Measurements from ENCODE around the gene RGS18. TPM values are rescaled to one million over a fixed set of nuclear protein-coding genes. Genes with fewer than 3 reads are reported as not detected.

RGS18 gene, protein sequence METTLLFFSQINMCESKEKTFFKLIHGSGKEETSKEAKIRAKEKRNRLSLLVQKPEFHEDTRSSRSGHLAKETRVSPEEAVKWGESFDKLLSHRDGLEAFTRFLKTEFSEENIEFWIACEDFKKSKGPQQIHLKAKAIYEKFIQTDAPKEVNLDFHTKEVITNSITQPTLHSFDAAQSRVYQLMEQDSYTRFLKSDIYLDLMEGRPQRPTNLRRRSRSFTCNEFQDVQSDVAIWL
- 1 to 10 TPM in 1 of 4 donors, under 1 TPM in 2, not detected in 1; 0.35 to 8.3 (median 0.80) TPM for total RNA-seq

DNA sequence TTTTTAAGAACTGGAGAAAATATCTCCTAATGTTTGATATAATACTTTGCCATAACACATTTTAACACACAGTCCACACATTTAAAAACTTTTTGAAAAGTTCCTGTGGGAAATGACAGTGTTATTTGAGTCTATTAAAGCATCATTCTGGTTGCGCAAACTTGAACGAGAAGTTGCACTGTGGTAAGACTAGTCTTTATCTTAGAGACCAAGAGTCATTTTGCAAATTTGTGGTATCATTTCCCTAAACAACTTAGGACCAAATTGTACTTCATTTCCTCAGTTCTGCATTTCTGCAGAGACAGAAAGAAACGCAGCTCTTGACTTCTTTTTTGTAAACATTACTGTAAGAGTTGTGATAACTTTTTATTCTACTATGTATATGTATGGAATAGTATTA, at the start of gene RGS18:
TSS of gene RGS18 (plus strand) at position 282 of the 400 bp plus-strand sequence. CDS start 176 bp downstream, outside the sequence.
- DNase-seq: no peak
- no peak for TF ChIP-seq POLR2A (IDR thresholded peaks at IDR 0.05)
- TF ChIP-seq, protein P1, sequence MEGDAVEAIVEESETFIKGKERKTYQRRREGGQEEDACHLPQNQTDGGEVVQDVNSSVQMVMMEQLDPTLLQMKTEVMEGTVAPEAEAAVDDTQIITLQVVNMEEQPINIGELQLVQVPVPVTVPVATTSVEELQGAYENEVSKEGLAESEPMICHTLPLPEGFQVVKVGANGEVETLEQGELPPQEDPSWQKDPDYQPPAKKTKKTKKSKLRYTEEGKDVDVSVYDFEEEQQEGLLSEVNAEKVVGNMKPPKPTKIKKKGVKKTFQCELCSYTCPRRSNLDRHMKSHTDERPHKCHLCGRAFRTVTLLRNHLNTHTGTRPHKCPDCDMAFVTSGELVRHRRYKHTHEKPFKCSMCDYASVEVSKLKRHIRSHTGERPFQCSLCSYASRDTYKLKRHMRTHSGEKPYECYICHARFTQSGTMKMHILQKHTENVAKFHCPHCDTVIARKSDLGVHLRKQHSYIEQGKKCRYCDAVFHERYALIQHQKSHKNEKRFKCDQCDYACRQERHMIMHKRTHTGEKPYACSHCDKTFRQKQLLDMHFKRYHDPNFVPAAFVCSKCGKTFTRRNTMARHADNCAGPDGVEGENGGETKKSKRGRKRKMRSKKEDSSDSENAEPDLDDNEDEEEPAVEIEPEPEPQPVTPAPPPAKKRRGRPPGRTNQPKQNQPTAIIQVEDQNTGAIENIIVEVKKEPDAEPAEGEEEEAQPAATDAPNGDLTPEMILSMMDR (IDR thresholded peaks at IDR 0.05): no peak
- H3K9me3 ChIP-seq: no peaks in the 10 kb centered on the region
- H3K36me3 ChIP-seq: no peaks in the 10 kb centered on the region
- peak within 1 kb of the TSS in 2 of 4 donors; percentile 31 to 39 for H3K27ac ChIP-seq
- no peaks in the 10 kb centered on the region for H3K27me3 ChIP-seq
- peak within 1 kb of the TSS in 1 of 4 donors; percentile 13 for H3K4me3 ChIP-seq
- no peaks in the 10 kb centered on the region for H3K4me1 ChIP-seq

DNA sequence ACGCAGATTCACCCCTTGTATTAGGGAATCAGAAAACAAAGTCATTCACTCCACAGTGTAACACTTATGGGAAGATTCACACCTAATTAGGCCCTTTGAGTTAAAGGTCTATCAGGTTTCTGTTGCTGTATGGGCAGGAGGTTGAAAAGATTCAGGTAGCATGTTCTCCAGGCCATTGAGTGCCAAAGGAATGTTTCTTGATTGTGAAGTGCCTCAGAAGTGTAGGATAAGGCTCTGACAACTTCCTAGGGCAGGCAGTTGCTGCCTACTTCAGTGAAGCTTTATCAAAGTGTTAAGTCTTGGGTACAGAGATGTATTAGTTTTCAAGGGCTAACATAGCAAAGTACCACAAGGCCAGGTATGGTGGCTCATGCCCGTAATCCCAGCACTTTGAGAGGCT, 48.7 kb upstream of the RGS18 start:
- TF ChIP-seq POLR2A (IDR thresholded peaks at IDR 0.05): no peak
- TF ChIP-seq, protein P1 (IDR thresholded peaks at IDR 0.05): no peak
- Histone ChIP-seq H3K27me3 (no peaks in the 10 kb centered on the region), H3K27ac (no peak overlapping the region), H3K4me1 (no peaks in the 10 kb centered on the region), H3K36me3 (no peaks in the 10 kb centered on the region), H3K9me3 (no peaks in the 10 kb centered on the region), H3K4me3 (no peak overlapping the region)
- no peak for DNase-seq

DNA sequence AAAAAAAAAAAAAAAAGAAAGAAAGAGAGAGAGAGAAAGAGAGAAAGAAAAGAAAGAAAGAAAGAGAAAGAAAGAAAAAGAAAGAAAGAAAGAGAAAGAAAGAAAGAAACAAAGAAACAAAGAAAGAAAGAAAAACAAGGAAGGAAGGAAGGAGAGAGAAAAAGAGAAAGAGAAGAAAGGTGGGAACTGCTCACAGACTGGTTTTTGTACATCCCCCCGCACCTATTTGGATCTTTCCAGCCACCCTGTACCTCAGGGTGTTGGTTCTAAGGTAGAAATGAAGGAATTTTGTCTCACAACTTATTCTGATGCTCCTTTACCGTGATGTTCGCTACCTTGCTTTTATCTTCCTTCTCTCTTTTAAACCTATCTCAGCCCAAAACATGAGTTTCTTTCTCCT, 43.3 kb upstream of the RGS18 start:
- Histone ChIP-seq H3K9me3 (no peaks in the 10 kb centered on the region), H3K36me3 (no peaks in the 10 kb centered on the region), H3K27me3 (no peaks in the 10 kb centered on the region), H3K27ac (no peak overlapping the region), H3K4me1 (no peaks in the 10 kb centered on the region), H3K4me3 (no peak overlapping the region)
- TF ChIP-seq, protein P1 (IDR thresholded peaks at IDR 0.05): no peak
- TF ChIP-seq POLR2A (IDR thresholded peaks at IDR 0.05): no peak
- DNase-seq: no peak

DNA sequence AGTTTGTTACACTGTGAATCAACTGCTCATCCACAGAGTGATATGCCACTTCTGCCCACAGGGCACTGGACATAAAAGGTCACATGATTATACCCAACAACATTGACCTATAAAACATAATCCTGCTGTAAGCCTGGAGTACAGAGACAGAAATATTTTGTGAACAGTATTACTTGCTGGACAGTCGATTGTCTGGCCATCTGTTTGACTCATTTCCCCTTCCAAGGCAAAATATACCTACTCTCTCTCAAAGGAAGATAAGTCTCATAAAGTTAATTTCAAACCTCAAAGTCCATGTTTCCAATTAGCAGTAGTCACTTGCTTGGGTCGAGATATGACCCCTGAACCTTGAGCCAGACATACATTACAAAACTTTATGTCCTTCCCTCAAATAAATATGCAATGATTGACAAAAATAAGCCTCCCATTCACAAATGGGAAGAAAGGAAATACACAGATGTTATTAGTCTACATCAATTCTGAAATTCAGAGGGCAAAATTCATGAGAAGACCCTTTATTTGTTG, 39.3 kb upstream of the RGS18 start:
- no peaks in the 10 kb centered on the region for H3K36me3 ChIP-seq
- no peak overlapping the region for H3K27ac ChIP-seq
- no peaks in the 10 kb centered on the region for H3K9me3 ChIP-seq
- H3K4me3 ChIP-seq: no peak overlapping the region
- H3K4me1 ChIP-seq: no peaks in the 10 kb centered on the region
- H3K27me3 ChIP-seq: no peaks in the 10 kb centered on the region
- TF ChIP-seq POLR2A (IDR thresholded peaks at IDR 0.05): no peak
- TF ChIP-seq, protein P1 (IDR thresholded peaks at IDR 0.05): no peak
- DNase-seq: no peak

DNA sequence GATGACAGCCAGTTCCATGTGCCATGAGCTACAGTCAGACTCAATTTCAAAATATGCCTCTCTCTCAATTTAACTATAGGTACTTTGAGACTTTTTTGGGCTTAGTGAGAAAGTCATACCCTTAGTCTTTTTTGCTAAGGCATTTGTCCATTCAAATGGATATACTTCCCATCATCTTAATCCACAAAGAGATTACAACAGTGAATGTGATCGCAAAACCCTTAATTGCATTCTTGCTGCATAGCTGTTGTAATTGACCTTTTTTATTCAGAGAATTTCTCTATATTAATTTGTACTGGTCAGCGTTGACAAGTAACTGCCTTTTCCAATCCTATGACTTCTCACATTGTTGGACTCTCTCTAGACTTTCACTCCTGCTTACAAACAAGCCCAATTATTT, 38.6 kb upstream of the RGS18 start:
- H3K27me3 ChIP-seq: no peaks in the 10 kb centered on the region
- no peak overlapping the region for H3K4me3 ChIP-seq
- no peaks in the 10 kb centered on the region for H3K4me1 ChIP-seq
- H3K27ac ChIP-seq: no peak overlapping the region
- H3K36me3 ChIP-seq: no peaks in the 10 kb centered on the region
- no peak for DNase-seq
- TF ChIP-seq POLR2A (IDR thresholded peaks at IDR 0.05): no peak
- TF ChIP-seq, protein P1 (IDR thresholded peaks at IDR 0.05): no peak
- H3K9me3 ChIP-seq: no peaks in the 10 kb centered on the region

All from Peyer's patch (tissue), 4 donors.